Tibial nerve (tissue), 4 donors: Measurements from ENCODE around the gene SGTA. TPM values are rescaled to one million over a fixed set of nuclear protein-coding genes. Genes with fewer than 3 reads are reported as not detected.

Experiments
- DNase-seq, 2 donors: peaks; one replicate each; pipeline ENCODE4 v3.0.0-alpha.2; 2019; ENCODE audit warnings: low spot score in 2 of 2
- H3K27ac ChIP-seq, 4 donors: fragments of 200-600 bp; sonication (generic) in 3 of 4; one replicate each; pipeline ENCODE4 v1.5.1; 2017 to 2019; ENCODE audit warnings: mild to moderate bottlenecking in 1 of 4
- H3K27me3 ChIP-seq, 2 donors: fragments of 200-600 bp; sonication (generic) in 1 of 2; one replicate each; pipeline versions ENCODE4 v1.5.1 to v1.6.0; 2017 to 2019
- H3K36me3 ChIP-seq, 3 donors: fragments of 200-600 bp; sonication (generic); one replicate each; pipeline ENCODE4 v1.5.1; 2018 to 2019
- H3K4me1 ChIP-seq, 4 donors: fragments of 200-600 bp; sonication (generic) in 3 of 4; one replicate each; pipeline ENCODE4 v1.5.1; 2017 to 2019
- H3K4me3 ChIP-seq, 4 donors: fragments of 200-600 bp; sonication (generic) in 3 of 4; one replicate each; pipeline ENCODE4 v1.5.1; 2017 to 2019; ENCODE audit warnings: mild to moderate bottlenecking in 1 of 4, moderate library complexity in 1 of 4
- H3K9me3 ChIP-seq, 4 donors: fragments of 200-600 bp; sonication (generic) in 3 of 4; one replicate each; pipeline ENCODE4 v1.5.1; 2017 to 2019
- EP300 ChIP-seq, 2 donors: sonication (generic); formaldehyde crosslinking; IDR thresholded peaks; one replicate each; pipeline ENCODE4 v1.6.1; 2017; ENCODE audit warnings: antibody characterized with exemption in 2 of 2, mild to moderate bottlenecking in 1 of 2
- POLR2A ChIP-seq, 2 donors: fragments of 450-650 bp; IDR thresholded peaks; one replicate each; pipeline ENCODE4 v1.6.1; 2017; ENCODE audit warnings: antibody characterized with exemption in 2 of 2, mild to moderate bottlenecking in 2 of 2, moderate library complexity in 2 of 2
- WGBS, 2 donors: methylation state at CpG; one replicate each; pipeline ENCODE4 v1.1.5; 2018; 5-methylcytosine and 5-hydroxymethylcytosine counted together
- total RNA-seq, 4 donors: library from RNA; depleted of rRNA; stranded (reverse); fragments of >200 nt; gene quantifications; one replicate each; pipeline ENCODE4 v1.1.0, GENCODE V29; 2016
- TF ChIP-seq, protein P1 (sequence below), 5 experiments: fragments of 200-600 bp in 3 of 5; fragments of 450-650 bp in 2 of 5; sonication (generic) in 3 of 5; IDR thresholded peaks; one replicate each; pipeline ENCODE4 v1.5.1; 2016 to 2019; ENCODE audit warnings: antibody characterized with exemption in 5 of 5, mild to moderate bottlenecking in 3 of 5, moderate library complexity in 2 of 5

SGTA gene
- total RNA-seq, 4 donors from 2014 or later: 40.2 to 47.6 (median 44.9) TPM

DNA sequence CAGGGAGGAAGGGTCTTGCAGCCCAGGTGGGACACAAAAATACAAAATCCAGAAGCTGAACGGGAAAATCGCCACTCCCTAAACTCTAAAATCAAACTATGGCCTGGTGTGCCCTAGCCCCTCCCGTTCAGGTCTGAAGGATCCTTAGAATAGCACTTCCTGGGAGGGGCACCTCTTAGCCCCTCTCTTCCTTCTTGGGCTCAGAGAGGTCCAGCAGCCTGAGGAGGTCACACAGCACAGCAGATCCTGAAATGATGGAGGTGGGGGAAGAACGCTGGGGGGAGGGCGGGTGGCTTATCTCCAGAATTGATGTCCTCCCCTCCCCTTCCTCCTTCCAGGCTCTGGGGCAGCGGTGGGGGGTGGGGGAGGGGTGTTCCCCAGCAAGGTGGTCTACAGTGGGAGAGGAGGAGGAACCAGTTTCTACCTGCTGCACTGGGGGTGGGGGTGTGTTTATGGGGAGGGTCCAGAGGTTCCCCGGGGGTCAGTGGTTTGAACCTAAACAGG lies 63.8 kb downstream of the SGTA start:
- 52 to 61% methylated on average over 6 to 7 of the region's 7 CpGs for WGBS, 2 donors
- no peak overlapping the region for H3K27ac ChIP-seq
- H3K27me3 ChIP-seq: peaks cover 0 to 48% of the 10 kb centered on the region in 2 donors
- H3K9me3 ChIP-seq: peaks cover 0 to 12% (median 0%) of the 10 kb centered on the region in 4 donors
- H3K4me3 ChIP-seq: no peak overlapping the region
- peaks cover 0 to 41% (median 8%) of the 10 kb centered on the region in 4 donors for H3K4me1 ChIP-seq
- no peaks in the 10 kb centered on the region for H3K36me3 ChIP-seq
- no peak for DNase-seq
- TF ChIP-seq, protein P1, sequence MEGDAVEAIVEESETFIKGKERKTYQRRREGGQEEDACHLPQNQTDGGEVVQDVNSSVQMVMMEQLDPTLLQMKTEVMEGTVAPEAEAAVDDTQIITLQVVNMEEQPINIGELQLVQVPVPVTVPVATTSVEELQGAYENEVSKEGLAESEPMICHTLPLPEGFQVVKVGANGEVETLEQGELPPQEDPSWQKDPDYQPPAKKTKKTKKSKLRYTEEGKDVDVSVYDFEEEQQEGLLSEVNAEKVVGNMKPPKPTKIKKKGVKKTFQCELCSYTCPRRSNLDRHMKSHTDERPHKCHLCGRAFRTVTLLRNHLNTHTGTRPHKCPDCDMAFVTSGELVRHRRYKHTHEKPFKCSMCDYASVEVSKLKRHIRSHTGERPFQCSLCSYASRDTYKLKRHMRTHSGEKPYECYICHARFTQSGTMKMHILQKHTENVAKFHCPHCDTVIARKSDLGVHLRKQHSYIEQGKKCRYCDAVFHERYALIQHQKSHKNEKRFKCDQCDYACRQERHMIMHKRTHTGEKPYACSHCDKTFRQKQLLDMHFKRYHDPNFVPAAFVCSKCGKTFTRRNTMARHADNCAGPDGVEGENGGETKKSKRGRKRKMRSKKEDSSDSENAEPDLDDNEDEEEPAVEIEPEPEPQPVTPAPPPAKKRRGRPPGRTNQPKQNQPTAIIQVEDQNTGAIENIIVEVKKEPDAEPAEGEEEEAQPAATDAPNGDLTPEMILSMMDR (IDR thresholded peaks at IDR 0.05): no peak
- TF ChIP-seq POLR2A (IDR thresholded peaks at IDR 0.05) (no peak), EP300 (IDR thresholded peaks at IDR 0.05) (no peak)

- TF ChIP-seq EP300 (IDR thresholded peaks at IDR 0.05): no peak
- no peak for TF ChIP-seq POLR2A (IDR thresholded peaks at IDR 0.05)
- TF ChIP-seq, protein P1 (IDR thresholded peaks at IDR 0.05): no peak
- no peak for DNase-seq
- Histone ChIP-seq H3K4me3 (no peak overlapping the region), H3K9me3 (peaks cover 0 to 12% (median 0%) of the 10 kb centered on the region in 4 donors), H3K4me1 (peaks cover 0 to 30% (median 8%) of the 10 kb centered on the region in 4 donors), H3K27me3 (peaks cover 0 to 45% of the 10 kb centered on the region in 2 donors), H3K36me3 (no peaks in the 10 kb centered on the region), H3K27ac (no peak overlapping the region)
- whole genome bisulfite sequencing, 2 donors: 83 to 89% methylated on average over 47 to 49 of the region's 52 CpGs
Measured at GRCh38 chr19:2717638-2718541, 65.2 kb downstream of the SGTA start.

DNA sequence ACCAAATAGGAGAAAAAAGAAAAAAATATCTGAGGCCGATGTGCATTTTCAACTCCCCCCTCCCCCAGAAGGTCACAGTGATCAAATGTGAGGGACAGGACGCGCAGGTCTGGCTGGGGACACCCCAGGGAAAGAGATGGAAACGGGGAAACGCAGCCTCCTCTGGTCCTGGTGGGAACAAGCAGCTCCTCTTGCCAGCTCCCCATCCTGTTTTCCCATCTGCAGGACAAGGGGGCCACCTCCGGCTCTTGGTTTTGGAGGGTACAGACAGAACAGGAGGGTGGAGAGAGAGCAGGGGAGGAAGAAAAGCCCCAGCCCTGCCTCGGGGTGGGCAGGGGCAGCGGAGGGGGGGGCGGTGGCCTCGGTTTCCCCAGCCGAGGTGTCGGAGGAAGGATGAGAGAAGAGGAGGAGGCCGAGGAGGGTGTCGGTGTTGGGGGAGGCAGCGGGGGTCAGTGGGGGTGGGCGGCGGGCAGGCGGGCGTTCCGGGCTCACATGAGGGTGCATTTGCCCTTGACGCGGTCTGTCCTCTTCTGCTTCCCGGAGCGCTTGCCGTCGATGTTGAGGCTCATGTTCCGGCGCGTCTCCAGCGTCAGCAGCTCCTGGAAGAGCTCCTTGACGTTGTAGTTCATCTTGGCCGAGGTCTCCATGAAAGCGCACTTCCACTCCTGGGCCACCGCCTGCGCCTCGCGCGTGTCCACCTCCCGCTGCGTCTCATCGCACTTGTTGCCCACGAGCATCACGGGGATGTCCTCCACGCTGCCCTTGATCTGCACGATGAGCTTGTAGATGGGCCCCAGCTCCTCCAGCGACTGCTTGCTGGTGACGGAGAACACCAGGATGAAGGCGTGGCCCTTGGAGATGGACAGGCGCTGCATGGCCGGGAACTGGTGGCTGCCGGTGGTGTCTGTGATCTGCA lies 66.1 kb downstream of the SGTA start:
- no peaks in the 10 kb centered on the region for H3K36me3 ChIP-seq
- no peak overlapping the region for H3K27ac ChIP-seq
- no peak overlapping the region for H3K4me3 ChIP-seq
- 89 to 91% methylated on average over 48 to 49 of the region's 51 CpGs for WGBS, 2 donors
- DNase-seq: no peak
- peaks cover 0 to 36% of the 10 kb centered on the region in 2 donors for H3K27me3 ChIP-seq
- TF ChIP-seq POLR2A (IDR thresholded peaks at IDR 0.05) (no peak), EP300 (IDR thresholded peaks at IDR 0.05) (no peak)
- TF ChIP-seq, protein P1 (IDR thresholded peaks at IDR 0.05): no peak
- peaks cover 0 to 21% (median 8%) of the 10 kb centered on the region in 4 donors for H3K4me1 ChIP-seq
- peaks cover 0 to 12% (median 0%) of the 10 kb centered on the region in 4 donors for H3K9me3 ChIP-seq

- 94 to 98% methylated on average over 9 to 15 of the region's 19 CpGs for WGBS, 2 donors
- Histone ChIP-seq H3K9me3 (peaks cover 0 to 12% (median 0%) of the 10 kb centered on the region in 4 donors), H3K27ac (no peak overlapping the region), H3K4me1 (peaks cover 0 to 15% (median 8%) of the 10 kb centered on the region in 4 donors), H3K4me3 (no peak overlapping the region), H3K36me3 (no peaks in the 10 kb centered on the region), H3K27me3 (peaks cover 0 to 30% of the 10 kb centered on the region in 2 donors)
- no peak for DNase-seq
- TF ChIP-seq POLR2A (IDR thresholded peaks at IDR 0.05) (no peak), EP300 (IDR thresholded peaks at IDR 0.05) (no peak)
- TF ChIP-seq, protein P1 (IDR thresholded peaks at IDR 0.05): no peak
Measured at GRCh38 chr19:2716275-2716650, 66.8 kb downstream of the SGTA start.
